ENCODE results near the gene CCDC170.

DNA sequence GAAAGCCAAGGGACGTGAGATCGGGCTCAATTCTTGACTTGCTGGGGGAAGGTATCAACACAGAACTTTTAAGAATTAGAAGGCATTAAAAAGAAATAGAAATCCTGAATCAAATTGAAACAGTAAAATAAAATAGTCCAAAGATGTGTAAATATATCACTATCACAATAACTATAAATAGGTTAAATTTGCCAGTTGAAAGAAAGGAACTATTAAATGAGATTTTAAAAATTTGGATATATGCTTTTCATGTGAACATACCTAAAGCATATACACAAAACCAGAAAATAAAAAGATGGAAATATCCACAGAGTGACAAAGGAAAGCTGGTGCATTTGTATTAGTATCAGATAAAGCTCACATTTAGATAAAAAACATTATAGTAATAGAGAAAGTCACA, 161.3 kb downstream of the CCDC170 start:
- TF ChIP-seq EZH2 (IDR thresholded peaks at IDR 0.05) = no peak
- TF ChIP-seq CTCF (IDR thresholded peaks at IDR 0.05) = no peak
- no peak for TF ChIP-seq EZH2phosphoT487 (IDR thresholded peaks at IDR 0.05)

All from neural progenitor cell (in vitro differentiated cells).